RPMI7951 (cell line): ENCODE results near the gene FOXK2. TPM values are rescaled to one million over a fixed set of nuclear protein-coding genes. Genes with fewer than 3 reads are reported as not detected.
A peak's percentile ranks its signal among the peaks of the same experiment; 100 is the strongest.
"Not testable (repeated sequence)": the region's sequence is repeated elsewhere in the genome, so short reads cannot be mapped to it uniquely, and the experiment has no call there.

Experiments
- DNase-seq: peaks from one replicate; pipeline ENCODE4 v3.0.0-alpha.2; 2012; ENCODE audit warnings: low read depth
- total RNA-seq: library from RNA; depleted of rRNA; stranded (reverse); fragments of >200 nt; shearing (Covaris generic); gene quantifications from 2 replicates; pipeline ENCODE4 v1.2.3, GENCODE V29; 2014

Gene FOXK2
- total RNA-seq, 1 experiment from 2014 or later = 17.1 TPM

- DNase-seq = no peak
Measured at GRCh38 chr17:82531431-82531881, 11.9 kb downstream of the FOXK2 start.

DNA sequence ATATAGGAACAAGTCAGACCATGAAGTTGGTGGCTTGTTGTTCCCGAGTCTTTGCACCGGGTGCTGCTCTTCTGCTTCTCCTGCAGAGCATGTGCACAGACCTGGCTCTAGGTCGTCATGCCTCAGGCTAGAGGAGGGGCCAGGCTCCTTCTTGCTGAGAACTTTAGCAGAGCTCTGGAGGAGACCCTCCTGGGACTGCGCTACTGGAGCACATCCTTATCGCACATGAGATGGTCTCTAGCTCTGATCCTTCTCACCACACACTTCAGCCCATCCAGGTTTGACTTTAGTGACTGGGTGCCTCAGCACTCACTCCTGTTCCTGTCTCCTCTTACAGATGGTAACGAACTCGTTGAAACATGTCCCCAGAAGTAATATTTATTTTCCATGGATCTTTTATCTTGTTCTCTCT, 14.9 kb downstream of the FOXK2 start:
- DNase-seq = no peak

DNA sequence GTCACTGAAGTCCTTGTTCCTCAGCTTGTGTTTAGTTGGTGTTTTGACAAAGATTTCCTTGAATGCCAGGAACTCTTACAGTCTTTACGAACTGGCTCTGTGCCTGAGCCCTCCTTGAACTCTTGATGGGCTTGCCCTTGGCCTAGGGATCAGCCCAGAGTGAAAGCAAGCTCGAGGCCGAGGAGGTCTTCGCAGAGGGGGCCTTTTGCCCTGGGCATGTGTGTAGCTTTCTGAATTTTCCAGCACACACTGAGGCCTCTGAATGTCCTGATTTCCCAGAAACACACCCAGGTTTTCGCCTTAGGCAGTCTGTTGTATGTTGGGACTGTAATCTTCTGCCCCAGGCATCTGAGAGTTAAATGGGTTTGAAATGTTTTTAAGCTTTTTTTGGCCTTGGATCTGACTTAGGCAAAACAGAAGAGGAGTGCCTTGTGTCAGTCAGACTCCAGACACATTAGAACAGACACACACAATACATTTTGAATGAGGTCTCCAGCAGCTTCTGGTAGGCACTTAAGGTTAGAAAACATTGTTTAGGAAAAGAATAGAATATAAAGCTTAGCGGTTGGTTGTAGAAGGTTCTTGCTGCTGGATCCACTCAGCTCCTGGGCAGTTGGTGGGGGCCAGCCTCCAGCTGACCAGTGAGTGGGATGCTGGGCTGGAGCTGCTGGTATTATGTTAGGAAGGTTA, 17.1 kb downstream of the FOXK2 start:
- no peak for DNase-seq

- not testable (repeated sequence) for DNase-seq
Measured at GRCh38 chr17:82537228-82537627, 17.7 kb downstream of the FOXK2 start.

DNA sequence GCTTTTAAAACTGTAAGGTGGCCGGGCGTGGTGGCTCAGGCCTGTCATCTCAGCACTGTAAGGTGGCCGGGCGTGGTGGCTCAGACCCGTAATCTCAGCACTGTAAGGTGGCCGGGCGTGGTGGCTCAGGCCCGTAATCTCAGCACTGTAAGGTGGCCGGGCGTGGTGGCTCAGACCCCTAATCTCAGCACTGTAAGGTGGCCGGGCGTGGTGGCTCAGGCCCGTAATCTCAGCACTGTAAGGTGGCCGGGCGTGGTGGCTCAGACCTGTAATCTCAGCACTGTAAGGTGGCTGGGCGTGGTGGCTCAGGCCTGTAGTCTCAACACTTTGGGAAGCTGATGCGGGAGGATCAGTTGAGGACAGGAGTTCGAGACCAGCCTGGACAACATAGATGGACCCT, 19.5 kb downstream of the FOXK2 start:
- DNase-seq = not testable (repeated sequence)

- no peak for DNase-seq
Measured at GRCh38 chr17:82542439-82542838, 22.9 kb downstream of the FOXK2 start.

DNA sequence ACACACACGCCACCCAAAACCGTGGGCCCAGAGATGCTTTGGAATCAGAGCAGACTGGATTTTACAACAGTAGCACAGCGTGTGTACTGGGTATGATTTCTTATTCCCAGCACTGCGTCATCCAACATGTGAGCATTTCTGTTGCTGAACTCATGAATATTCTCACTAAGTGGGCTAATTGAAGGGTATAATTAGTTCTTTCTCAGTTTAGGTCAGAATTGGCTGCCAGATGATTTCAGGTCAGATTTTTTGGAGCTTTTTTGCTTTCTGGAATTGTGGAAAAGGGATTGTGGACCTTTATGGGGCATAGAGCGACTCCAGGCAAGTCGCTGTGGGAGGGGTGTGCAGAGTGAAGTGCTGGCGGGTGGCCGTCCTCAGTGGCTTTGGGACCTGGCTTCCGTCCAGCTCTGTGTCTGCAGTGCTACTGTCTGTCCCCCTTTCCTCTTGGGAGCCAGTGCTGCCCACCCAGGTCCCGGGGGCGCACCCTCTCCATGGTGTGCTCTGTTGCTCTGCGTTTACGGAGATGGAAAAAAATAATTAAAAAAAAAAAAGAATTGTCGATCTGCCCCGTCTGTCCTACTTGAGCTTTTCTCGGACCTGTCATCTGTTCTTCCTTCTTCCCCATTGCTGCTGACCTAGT, 25.0 kb downstream of the FOXK2 start:
- no peak for DNase-seq

DNA sequence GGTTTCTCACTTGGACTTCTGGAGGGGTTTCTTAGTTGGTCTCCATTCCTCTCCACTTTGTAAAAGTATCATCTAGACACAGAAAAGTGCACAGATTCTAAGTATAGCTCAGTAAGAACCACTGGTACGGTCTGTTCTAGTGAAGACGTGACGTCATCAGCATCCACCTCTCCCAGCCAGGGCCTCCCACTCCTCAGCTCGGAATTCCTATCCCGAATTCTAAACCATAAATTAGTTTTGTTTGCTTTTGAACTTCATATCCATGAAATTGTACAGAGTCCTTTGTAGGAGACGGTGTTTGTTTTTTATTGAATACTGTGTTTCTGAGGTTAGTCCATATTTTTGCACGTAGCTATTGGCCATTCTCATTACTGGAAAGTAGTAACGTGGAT, 25.5 kb downstream of the FOXK2 start:
- no peak for DNase-seq

DNA sequence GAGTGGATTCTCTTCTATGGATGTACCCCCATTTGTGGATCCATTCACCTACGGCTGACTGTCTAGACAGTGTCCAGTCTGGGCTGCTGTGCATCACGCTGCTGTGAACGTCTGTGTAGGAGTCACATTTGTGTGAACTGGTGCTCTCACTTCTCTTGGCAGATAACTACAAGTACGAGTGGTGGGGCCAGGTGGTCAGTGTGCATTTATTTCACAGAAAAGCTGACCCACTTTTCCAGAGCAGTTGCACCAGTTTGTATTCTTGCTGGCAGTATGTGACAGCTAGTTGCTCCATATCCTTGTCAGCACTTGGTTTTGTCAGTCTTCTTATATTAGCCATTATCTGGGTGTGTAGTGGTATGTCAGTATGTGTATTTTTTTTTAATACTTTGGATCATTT, 28.4 kb downstream of the FOXK2 start:
- DNase-seq = no peak

- no peak for DNase-seq
Measured at GRCh38 chr17:82548681-82549303, 29.3 kb downstream of the FOXK2 start.

- peak; percentile 47 for DNase-seq
Measured at GRCh38 chr17:82551779-82552457, 32.4 kb downstream of the FOXK2 start.

- DNase-seq = no peak
Measured at GRCh38 chr17:82552580-82552979, 33.0 kb downstream of the FOXK2 start.

DNA sequence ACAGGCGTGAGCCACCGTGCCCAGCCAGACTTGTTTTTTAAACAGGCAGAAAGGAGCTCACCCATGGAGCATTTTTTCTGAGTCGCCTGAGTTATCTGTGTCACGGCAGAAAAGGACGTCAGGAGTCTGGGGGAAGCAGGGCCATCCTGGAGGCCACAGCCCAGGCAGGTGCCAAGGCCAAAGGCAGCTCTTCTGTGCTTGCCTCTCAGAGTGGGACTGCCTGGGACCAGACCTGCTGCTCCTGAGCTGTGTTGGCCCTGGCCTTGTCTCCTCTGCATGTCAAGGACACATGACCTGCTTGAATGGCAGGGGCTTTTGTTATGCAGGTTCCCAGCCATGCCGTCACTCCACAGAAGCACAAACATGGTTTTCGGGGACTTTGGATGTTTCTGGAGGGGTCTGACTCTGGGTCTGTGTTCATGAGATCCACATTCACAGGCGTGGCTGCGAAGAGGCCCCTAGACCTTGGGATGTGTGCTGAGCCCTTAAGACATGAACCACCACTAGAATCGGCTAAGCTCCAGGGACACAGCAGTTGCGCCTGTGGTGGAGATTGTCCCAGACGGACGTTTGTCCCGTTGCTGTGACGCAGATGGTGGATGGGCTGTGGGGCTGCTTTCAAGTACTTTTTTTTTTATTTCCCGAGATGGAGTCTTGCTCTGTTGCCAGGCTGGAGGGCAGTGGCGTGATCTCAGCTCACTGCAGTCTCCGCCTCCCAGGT, 33.8 kb downstream of the FOXK2 start:
- no peak for DNase-seq

- DNase-seq = not testable (repeated sequence)
Measured at GRCh38 chr17:82557510-82557909, 38.0 kb downstream of the FOXK2 start.

- DNase-seq = no peak
Measured at GRCh38 chr17:82559566-82560251, 40.2 kb downstream of the FOXK2 start.

- no peak for DNase-seq
Measured at GRCh38 chr17:82560252-82560642, 40.7 kb downstream of the FOXK2 start.

GRCh38 chr17:82560802-82561428, 41.4 kb downstream of the FOXK2 start:
- DNase-seq = no peak

DNA sequence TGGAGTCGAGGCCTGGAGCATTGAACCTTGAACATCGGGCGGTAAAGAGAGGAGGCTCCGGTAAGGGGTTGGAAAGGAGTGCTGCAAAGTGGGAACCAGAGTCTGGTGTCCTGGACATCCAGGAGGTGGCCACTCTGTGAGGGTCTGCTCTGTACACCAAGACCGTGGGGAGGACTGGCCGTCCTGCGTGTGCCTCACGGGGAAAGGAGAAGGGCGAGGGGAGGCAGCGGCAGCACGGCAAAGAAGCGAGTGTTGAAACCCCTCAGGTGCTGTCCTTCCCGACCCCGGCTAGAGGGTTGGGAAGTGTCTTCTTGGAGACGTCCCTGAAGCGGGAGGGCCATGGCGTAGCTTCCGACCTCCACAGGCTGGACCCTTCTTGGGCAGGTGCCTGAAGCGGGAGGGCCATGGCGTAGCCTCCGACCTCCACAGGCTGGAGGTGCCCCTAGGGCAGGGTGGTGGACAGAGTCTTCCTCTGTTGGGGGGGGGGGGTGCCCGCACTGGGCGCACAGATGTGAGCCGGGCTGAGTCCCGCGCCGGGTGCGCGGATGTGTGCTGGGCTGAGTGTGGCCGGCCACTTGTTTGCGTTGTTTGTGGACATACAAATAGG, 42.0 kb downstream of the FOXK2 start:
- no peak for DNase-seq

- DNase-seq = not testable (repeated sequence)
Measured at GRCh38 chr17:82562718-82563220, 43.2 kb downstream of the FOXK2 start.

DNA sequence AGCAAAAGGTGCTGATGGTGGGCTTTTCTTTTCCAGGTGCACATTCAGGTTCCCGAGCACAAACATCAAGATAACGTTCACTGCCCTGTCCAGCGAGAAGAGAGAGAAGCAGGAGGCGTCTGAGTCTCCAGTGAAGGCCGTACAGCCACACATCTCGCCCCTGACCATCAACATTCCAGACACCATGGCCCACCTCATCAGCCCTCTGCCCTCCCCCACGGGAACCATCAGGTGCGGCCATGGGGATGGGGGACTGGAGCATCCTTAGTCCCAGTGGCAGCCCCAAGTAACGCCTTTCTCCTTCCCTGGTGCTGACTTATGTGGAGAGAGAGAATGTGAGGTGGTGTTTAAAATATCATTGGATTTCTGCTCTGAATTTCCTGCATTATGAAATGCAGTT, 43.8 kb downstream of the FOXK2 start:
- DNase-seq = no peak
